Coronary artery (tissue), 2 donors: ENCODE results near the gene TRIM29.

Source experiments
- DNase-seq: peaks from one replicate; pipeline ENCODE4 v3.0.0-alpha.2; 2017; ENCODE audit warnings: low spot score
- H3K27ac ChIP-seq, 2 donors: fragments of 200-600 bp; sonication (generic); one replicate each; pipeline ENCODE4 v1.5.1; 2016 to 2019
- H3K4me3 ChIP-seq: fragments of 200-600 bp; sonication (generic); 2 replicates; pipeline ENCODE4 v1.5.1; 2016; ENCODE audit warnings: mild to moderate bottlenecking, moderate library complexity
- TF ChIP-seq, protein P1 (sequence below): fragments of 200-600 bp; sonication (generic); IDR thresholded peaks from one replicate; pipeline ENCODE4 v1.5.1; 2019; ENCODE audit warnings: antibody characterized with exemption

Gene TRIM29

DNA sequence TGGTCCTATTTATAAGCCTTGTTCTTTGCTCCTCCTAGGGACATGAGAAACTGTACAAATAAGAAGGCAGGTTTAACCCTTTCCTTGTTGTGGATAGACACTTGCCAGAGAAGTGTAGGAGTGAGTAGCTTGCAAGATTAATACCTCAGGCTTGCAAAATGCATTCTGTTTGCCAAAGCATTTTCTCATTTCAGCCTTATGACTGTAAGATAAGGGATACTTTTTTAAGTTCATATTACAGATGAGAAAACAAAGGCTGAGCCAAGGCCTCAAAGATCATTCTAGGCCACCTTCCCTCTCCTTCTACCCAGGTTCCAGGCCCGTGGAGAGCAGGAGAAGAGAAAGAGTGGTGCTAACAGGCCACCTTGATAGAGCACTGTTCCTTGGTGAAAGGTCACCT lies 46.8 kb downstream of the TRIM29 start:
- Histone ChIP-seq H3K27ac (no peak overlapping the region), H3K4me3 (no peak overlapping the region)
- DNase-seq, result no peak
- TF ChIP-seq, protein P1, sequence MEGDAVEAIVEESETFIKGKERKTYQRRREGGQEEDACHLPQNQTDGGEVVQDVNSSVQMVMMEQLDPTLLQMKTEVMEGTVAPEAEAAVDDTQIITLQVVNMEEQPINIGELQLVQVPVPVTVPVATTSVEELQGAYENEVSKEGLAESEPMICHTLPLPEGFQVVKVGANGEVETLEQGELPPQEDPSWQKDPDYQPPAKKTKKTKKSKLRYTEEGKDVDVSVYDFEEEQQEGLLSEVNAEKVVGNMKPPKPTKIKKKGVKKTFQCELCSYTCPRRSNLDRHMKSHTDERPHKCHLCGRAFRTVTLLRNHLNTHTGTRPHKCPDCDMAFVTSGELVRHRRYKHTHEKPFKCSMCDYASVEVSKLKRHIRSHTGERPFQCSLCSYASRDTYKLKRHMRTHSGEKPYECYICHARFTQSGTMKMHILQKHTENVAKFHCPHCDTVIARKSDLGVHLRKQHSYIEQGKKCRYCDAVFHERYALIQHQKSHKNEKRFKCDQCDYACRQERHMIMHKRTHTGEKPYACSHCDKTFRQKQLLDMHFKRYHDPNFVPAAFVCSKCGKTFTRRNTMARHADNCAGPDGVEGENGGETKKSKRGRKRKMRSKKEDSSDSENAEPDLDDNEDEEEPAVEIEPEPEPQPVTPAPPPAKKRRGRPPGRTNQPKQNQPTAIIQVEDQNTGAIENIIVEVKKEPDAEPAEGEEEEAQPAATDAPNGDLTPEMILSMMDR, result no peak

DNA sequence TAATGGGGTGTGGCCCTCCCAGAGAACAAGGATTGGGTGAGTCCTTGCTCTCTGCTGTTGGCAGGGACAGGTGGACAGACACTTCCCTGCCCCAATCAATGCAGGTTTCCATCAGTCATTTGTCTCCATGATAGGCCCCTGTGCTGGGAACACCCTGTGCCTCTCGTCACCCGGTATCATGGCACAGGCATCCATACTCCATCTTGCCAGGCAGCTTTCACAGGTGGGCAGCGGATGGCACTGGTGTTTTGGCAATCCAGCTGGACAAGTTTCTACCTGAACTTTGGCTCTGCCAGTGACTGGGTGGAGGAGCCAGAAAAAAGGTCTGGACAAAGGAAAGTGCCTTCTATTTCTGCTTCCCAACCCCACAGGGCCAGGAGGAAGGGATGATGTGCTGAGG lies 47.5 kb downstream of the TRIM29 start:
- Histone ChIP-seq H3K27ac (no peak overlapping the region), H3K4me3 (no peak overlapping the region)
- no peak for DNase-seq
- TF ChIP-seq, protein P1, result no peak

DNA sequence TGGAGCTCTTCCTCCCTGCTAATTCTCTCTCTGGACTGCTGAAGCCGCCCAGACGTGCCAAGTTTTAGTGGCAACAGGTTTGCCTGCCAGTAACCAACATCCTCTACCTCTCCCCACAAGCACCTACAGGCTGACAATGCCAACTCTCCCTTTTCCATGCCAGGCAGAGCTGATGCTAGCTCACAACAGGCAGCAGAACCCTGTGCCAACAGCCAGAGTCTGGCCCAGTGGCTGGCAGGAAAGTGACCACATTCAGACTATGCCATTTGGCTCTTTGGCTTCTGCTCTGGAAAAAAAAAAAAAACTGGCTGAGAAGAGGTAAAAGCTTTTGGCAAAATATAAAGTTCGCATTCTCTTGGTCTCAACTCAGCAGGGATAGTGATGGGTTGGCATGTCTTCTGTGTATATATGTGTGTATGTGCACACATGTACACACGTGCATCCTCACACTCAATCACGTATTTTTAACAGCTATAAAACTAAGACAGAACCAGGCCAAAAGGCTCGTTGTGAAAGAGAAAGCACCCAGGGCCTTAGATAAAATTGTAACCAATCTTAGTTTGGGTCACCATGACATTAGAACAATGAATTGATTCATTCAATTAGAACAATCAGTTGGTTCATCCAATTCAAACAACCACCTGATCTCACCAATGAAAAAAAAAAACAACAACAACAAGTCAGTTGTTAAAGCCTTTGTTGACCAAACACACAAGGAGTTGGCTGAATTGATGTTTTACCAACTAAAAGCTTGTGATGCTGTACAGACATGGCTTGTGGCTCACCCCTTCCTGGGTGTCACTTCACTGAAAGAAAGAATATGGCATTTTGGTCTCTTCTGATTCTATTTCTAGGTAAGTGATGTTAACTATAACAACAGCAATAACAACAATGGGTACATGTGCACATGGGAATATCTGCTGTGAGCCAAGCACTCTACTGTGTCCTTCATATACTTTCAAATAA lies 48.6 kb downstream of the TRIM29 start:
- TF ChIP-seq, protein P1, result no peak
- no peak overlapping the region for H3K27ac ChIP-seq
- no peak overlapping the region for H3K4me3 ChIP-seq
- no peak for DNase-seq

DNA sequence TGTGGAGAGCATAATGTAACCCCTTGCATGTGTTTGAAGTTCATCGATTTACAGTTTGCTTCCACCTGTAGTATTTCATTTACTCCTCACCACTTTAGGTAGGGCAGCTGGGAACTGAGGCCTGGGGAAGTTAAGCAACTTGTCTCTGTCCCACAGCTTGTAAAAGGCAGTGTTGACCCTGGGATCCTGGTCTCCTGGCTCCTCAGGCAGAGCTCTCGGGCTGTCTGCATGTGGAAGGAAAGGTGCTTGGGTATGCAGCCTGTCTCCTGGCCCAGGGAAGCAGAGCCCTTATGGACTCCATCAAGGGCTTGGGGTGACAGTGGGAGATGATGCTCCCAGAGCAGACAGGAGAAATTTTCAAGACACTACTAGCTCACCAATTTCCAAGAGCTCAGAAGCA lies 49.9 kb downstream of the TRIM29 start:
- no peak overlapping the region for H3K4me3 ChIP-seq
- no peak for DNase-seq
- no peak overlapping the region for H3K27ac ChIP-seq
- TF ChIP-seq, protein P1, result no peak

DNA sequence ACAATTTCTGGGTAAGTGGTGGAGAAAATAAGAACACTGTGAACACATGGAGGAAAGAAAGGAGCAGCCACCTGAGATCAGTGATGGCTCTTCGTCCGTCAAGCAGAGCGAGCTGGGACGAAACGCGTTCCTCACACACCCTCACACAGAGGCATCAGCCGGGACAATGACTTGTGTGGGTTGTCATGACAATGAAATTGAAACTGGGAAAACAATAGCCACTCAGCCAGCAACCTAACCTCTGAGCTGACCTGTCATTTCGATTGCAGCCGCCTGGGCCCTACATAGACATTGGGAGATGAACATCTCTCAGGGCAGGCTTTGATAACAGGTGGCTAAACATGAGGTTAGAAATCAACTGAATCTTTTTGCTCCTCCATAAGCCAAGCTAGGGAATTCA lies 51.3 kb downstream of the TRIM29 start:
- H3K27ac ChIP-seq, result no peak overlapping the region
- no peak for DNase-seq
- TF ChIP-seq, protein P1, result no peak
- no peak overlapping the region for H3K4me3 ChIP-seq

DNA sequence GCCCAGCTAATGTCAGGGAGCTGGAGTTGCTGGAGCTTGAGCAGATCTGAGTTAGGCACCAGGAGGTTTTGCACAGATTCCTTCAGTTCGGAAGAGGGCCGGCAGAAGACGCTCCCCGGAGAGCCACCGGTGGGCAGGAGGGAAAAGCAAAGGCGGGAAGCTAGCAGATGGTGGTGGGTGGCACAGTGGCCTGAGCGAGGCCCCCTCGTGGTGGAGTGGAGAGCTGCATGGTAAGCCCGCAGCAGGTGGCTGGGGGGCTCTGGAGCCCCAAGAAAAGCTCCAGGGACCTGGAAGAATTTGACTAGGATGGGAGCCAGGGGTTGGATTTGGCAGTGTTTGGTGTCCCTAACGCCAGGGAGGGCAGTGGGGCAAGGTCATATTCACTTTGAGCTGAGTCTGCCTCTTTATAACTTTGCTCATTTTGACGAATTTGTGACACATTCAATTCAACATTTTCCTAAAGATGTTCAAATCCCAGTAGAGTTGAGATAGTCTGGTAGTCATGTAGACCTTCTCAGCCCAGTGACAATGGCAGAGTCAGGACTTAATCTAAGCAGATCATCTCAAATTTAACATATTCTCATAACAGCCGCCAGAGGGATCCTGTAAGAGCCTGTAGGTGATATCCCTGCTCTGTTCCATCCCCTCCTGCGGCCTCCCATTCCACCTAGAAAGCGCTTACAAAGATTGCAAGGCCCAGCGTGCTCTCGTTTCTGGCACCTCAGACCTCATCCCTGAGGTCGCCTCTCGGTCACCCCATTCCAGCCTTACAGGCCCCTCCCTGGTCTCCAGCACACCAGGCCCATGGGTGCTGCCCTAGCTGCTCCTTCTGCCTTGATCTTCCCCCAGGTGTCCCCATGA lies 57.9 kb downstream of the TRIM29 start:
- TF ChIP-seq, protein P1, result peak; percentile 46
- H3K4me3 ChIP-seq, result no peak overlapping the region
- no peak for DNase-seq
- no peak overlapping the region for H3K27ac ChIP-seq
